SK-N-DZ (cell line): ENCODE data around the gene ADAMTSL5.
"Not testable (repeated sequence)": the region's sequence is repeated elsewhere in the genome, so short reads cannot be mapped to it uniquely, and the experiment has no call there.

Experiments used
- DNase-seq: peaks from one replicate; pipeline ENCODE4 v3.0.0-alpha.2; 2015; ENCODE audit warnings: low spot score

The ADAMTSL5 gene

GRCh38 chr19:1514295-1514661, 1.5 kb upstream of the ADAMTSL5 start:
- no peak for DNase-seq

- DNase-seq, result no peak
Observed at GRCh38 chr19:1513499-1514294, 878 bp upstream of the ADAMTSL5 start.

- DNase-seq, result no peak
Observed at GRCh38 chr19:1511318-1512317, 1.2 kb downstream of the ADAMTSL5 start.

- DNase-seq, result no peak
Observed at GRCh38 chr19:1510807-1511206, 2.0 kb downstream of the ADAMTSL5 start.

GRCh38 chr19:1510442-1510806, 2.4 kb downstream of the ADAMTSL5 start:
- DNase-seq, result no peak

- no peak for DNase-seq
Observed at GRCh38 chr19:1509602-1510441, 3.0 kb downstream of the ADAMTSL5 start.

- DNase-seq, result no peak
Observed at GRCh38 chr19:1508507-1508856, 4.3 kb downstream of the ADAMTSL5 start.

GRCh38 chr19:1507763-1508506, 4.9 kb downstream of the ADAMTSL5 start:
- DNase-seq, result peak; percentile 98

- DNase-seq, result no peak
Observed at GRCh38 chr19:1507192-1507660, 5.6 kb downstream of the ADAMTSL5 start.

GRCh38 chr19:1505991-1506881, 6.6 kb downstream of the ADAMTSL5 start:
- no peak for DNase-seq

- DNase-seq, result no peak
Observed at GRCh38 chr19:1505012-1505411, 7.8 kb downstream of the ADAMTSL5 start.

- DNase-seq, result no peak
Observed at GRCh38 chr19:1503925-1504773, 8.7 kb downstream of the ADAMTSL5 start.

- peak; percentile 60 for DNase-seq
Observed at GRCh38 chr19:1503089-1503924, 9.5 kb downstream of the ADAMTSL5 start.

- DNase-seq, result no peak
Observed at GRCh38 chr19:1502433-1503088, 10.3 kb downstream of the ADAMTSL5 start.

GRCh38 chr19:1501200-1501595, 11.6 kb downstream of the ADAMTSL5 start:
- no peak for DNase-seq

GRCh38 chr19:1499231-1499630, 13.6 kb downstream of the ADAMTSL5 start:
- not testable (repeated sequence) for DNase-seq

GRCh38 chr19:1497578-1498235, 15.1 kb downstream of the ADAMTSL5 start:
- DNase-seq, result no peak
